Medulla oblongata (tissue), 1 donor: ENCODE data around the gene PXDN.
A peak's percentile ranks its signal among the peaks of the same experiment; 100 is the strongest.
"Not testable (repeated sequence)": the region's sequence is repeated elsewhere in the genome, so short reads cannot be mapped to it uniquely, and the experiment has no call there.

Experiments
- DNase-seq: peaks from one replicate; pipeline ENCODE4 v3.0.0-alpha.2; 2015; ENCODE audit errors: extremely low spot score

The PXDN gene

DNA sequence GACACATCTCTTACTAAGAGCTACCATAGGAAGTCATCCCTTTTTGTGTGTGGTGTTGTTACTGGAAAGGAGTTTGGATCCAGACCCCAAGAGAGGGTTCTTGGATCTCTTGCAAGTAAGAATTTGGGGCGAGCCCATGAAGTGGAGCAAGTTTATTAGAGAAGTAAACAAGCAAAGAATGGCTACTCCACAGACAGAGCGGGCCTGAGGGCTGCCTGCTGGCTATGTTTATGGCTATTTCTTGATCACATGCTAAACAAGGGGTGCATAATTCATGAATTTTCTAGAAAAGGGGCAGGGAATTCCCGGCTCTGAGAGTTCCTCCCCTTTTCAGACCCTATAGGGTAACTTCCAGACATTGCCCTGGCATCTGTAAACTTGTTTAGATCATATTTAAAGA lies 30.6 kb upstream of the PXDN start:
- DNase-seq, result no peak

- no peak for DNase-seq
Measured at GRCh38 chr2:1773883-1774282, 29.6 kb upstream of the PXDN start.

GRCh38 chr2:1772471-1773267 lies 28.4 kb upstream of the PXDN start:
- no peak for DNase-seq

- DNase-seq, result no peak
Measured at GRCh38 chr2:1771626-1772280, 27.4 kb upstream of the PXDN start.

DNA sequence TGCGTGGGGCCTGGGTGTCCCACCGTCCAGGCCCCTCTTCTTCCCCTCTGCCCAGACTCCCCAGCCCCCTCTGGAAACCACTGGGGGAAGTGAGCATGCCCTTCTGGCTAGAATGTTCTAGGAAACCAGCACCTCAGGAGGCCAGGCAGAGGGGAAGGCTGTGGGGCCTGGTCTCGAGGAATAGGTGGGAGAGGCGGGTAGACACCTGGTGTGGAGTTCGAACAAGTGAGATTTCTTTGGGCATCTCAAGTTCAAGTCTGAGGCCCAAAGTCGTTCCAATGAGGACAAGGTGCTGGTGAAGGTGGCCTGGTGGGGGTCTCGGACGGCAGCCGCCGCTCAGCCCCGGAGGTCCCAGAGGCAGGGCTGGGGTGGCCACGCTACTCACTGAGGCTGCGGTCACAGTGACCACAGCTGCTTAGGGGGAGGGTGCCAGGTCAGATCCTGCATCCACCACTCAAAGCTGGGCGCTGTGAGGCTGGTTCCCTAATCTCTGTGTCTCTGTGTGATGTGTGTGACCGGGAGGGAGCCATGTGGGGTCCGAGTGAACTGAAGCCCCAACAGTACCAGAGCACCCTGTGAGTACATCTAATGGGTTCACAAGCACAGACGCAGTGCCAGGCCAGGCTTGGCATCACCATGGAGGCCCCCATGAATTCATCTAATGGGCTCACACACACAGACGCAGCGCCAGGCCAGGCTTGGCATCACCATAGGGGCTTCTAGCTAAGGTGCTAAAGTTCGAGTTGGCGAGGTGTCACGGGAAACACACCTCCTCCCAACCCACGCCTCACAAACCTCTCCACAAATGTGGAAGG lies 26.5 kb upstream of the PXDN start:
- DNase-seq, result no peak

DNA sequence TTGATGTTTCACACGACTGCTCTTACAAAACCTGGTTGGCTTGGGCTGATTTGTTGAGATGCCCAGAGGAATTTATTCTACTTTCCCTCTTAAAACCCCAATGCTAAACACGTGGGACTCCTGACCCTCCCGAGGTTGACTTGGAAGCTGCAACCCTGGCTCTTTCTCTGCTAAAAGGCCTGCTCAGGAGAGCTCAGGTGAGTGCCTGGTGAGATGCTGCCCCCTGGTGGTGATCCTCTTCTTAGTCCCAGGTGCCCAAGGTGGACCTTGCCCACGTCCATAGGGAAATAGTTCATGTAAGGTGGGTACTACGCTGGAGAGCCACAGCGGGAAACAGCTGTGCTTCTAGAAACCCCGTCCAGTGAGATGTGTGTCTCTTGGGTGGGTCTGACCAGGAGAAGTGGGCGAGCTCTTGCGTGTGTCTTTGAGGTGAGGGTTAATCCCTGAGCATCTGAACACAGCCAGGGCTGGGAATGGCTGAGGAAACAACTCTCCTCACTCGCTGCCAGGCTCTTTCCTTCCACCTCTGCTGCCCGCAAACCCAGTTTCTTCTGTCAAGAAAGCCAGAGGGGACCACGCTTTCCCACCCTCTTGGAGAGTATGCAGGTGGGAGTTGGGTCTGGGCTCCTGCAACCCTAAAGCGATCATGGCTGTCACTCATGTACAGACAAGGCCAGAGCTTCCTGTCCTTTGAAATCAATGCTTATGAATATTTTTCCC lies 25.5 kb upstream of the PXDN start:
- DNase-seq, result peak; percentile 23

DNA sequence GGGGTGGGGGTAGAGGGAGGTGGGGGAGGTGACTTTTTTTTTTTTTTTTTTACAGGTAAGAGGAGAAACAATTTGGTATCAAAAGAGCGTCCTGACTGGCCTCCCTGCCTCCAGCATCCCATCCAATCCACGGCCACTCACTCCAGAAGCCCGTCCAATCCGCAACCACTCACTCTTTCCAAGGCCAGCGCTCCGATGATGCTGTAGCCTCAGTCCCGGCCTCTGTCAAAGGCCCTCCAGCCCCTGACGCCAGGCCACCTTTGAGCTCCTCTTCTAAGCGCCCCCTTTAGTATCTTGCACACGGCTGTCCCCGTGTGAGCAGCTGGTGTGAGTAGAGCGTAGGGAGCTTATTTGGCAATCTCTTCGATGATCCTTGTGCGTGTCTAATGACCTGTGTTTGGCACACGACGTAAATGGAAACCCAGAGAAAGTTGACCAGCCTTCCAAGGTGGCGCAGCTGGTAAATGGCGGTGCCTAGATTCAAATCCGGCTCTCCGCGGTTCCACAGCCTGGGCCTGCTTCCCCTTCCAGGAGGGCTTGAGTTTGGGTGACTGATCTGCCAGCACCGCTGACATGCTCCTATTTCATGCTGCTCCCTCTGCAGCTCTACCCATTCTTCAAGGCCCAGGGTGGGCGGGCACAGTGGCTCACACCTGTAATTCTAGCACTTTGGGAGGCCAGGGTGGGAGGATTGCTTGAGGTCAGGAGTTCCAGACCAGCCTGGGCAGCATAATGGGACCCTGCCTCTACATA lies 23.8 kb upstream of the PXDN start:
- DNase-seq, result no peak

DNA sequence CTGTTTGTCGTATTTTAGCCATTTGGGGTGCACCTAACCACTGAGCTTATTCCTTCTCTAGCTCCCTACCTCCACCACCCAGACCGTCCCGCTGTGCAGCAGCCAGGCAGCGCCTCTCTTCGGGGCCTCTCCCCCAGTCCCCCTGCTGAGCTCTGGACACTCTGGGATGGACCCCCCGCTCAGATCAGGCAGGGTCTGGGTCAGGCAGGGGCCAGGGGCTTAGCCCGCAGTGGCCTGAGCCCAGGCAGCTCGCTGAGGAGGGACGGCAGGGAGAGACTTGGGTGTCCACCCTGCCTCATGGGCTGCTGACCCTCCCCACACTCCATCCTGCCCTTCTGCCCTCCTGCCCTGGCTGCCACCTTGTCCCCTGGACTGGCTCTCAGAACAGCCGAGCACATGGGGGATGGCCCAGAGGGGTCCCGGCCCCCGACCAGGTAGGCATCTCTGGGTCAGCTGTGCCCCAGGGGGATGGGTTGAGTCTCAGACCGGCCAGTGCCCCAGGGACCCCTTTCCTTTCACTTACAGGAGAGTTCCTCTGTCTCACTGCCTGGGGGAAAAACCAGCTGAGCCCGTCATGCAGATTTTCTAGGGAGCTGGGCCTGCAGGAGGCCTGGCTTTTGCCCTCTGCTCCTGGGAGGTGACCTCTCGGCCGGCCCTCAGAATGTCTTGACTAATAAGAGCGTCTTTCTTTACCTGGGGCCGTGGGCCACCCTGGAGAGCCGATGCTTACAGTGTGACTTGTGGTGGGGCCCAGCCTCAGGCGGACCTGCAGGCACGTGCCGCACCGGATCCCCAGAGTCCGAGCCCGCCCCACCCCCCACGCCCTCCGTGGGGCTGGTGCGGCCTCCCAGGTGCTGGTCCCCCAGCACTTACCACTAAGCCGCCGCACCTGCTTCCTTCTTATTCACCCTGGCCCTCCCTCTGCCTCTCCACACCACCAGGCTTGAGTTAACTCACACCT lies 22.8 kb upstream of the PXDN start:
- DNase-seq, result no peak

GRCh38 chr2:1766425-1766824 lies 22.1 kb upstream of the PXDN start:
- no peak for DNase-seq

DNA sequence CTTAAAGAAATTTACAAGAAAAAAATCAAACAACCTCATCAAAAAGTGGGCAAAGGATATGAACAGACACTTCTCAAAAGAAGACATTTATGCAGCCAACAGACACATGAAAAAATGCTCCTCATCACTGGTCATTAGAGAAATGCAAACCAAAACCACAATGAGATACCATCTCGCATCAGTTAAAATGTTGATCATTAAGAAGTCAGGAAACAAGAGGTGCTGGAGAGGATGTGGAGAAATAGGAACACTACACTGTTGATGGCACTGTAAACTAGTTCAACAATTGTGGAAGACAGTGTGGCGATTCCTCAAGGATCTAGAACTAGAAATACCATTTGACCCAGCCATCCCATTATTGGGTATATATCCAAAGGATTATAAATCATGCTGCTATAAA lies 20.9 kb upstream of the PXDN start:
- not testable (repeated sequence) for DNase-seq

DNA sequence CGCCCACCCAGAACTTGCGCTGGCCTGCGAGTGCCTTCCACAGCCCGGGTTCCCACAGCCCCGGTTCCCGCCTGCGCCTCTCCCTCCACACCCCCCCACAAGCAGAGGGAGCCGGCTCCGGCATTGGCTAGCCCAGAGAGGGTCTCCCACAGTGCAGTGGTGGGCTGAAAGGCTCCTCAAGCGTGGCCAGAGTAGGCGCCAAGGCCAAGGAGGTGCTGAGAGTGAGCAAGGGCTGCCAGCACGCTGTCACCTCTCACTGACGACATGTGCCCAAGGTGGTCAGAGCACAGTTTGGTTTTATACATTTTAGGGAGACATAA lies 15.3 kb upstream of the PXDN start:
- no peak for DNase-seq

DNA sequence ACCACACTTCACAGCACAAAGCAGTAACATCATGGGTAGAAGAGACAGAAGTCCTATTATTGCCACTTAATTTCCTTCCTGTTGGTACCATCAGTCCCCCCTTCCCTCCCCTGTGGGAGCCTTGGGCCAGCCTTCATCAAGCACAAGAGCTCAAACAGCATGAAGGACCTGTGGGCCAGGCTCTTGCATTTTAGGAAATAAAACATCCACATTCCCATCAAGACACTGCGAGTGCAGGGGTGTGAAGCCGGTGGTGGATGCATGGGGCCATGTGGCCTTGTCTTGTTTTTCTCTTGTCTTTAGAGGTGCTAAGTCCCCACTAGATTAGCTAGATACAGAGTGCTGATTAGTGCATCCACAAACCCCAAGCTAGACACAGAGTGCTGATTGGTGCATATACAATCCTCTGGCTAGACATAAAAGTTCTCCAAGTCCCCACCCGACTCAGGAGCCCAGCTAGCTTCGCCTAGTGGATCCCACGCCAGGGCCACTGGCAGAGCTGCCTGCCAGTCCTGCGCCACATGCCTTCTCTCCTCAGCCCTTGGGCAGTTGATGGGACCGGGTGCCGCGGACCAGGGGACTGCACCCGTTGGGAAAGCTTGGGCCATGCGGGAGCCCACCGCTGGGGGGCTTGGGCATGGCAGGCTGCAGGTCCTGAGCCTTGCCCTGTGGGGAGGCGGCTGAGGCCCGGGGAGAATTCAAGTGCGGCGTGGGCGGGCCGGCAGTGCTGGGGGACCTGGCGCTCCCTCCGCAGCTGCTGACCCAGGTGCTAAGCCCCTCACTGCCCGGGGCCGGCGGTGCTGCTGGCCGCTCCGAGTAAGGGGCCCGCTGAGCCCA lies 14.7 kb upstream of the PXDN start:
- DNase-seq, result no peak

- no peak for DNase-seq
Measured at GRCh38 chr2:1758171-1758570, 13.9 kb upstream of the PXDN start.

- DNase-seq, result no peak
Measured at GRCh38 chr2:1757567-1757966, 13.3 kb upstream of the PXDN start.

- DNase-seq, result not testable (repeated sequence)
Measured at GRCh38 chr2:1757146-1757545, 12.8 kb upstream of the PXDN start.

DNA sequence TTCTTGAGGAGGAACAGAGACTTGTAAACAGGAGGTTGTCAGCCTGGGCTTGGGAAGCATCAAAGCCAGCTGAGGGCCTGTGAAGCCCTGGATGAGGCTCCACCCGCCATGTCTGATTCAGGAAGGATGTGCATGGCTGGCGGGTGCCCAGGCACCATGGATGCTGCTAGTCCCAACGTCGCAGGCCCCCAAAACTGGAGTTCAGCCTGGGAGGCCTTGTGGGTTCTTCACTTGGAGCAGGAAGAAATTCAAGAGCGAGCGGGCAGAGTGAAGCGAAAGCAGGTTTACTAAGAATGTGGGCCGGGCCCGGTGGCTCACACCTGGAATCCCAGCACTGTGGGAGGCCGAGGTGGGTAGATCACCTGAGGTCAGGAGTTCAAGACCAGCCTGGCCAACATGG lies 12.1 kb upstream of the PXDN start:
- no peak for DNase-seq

DNA sequence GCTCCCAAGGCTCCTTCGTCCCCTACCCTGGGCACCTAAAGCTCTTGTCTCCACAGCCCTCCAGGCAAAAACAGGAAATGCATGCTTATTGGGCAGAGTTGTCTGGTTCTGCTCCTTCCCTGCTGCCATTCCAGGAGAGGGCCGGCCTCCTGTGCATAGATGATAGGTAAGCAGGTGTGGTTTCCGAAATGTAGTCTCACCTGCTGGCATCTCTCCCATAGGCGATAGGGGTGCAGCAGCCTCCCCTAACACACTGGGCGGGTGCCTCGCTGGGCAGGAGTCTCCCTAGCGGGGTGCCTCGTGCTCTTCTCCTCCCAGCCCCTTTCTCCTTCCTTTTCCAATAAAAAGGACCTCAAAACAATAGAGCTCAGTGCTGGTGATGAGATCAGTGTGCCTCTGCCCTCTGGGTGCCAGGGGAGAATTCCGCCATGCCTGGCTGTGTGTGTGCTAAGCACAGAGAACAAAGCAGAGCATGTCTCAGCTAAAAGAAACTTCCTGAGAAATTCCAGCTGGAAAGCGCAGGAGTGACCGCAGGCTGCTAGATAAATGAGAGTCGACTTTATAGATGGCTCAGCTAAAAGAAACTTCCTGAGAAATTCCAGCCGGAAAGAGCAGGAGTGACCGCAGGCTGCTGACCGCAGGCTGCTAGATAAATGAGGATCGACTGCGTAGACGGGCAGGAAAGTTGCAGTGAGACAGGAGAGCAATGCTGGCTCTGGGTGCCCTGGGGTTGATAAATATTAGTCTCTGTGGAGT lies 11.3 kb upstream of the PXDN start:
- no peak for DNase-seq

- no peak for DNase-seq
Measured at GRCh38 chr2:1754461-1755170, 10.3 kb upstream of the PXDN start.
